ENCODE data around the gene MSRB1.

- no peak for TF ChIP-seq POLR2A (IDR thresholded peaks at IDR 0.05; ENCODE audit: control extremely low read depth in 1 of 2, low read depth in 2 of 2, low read length in 2 of 2)
- TF ChIP-seq NRF1 (IDR thresholded peaks at IDR 0.05; ENCODE audit: low read depth, low read length) = no peak
- no peak for TF ChIP-seq CTCF (IDR thresholded peaks at IDR 0.05; ENCODE audit: control extremely low read depth in 1 of 3, insufficient read depth in 1 of 3, low read depth in 1 of 3, low read length in 3 of 3)
- no peak for TF ChIP-seq EZH2 (IDR thresholded peaks at IDR 0.05; ENCODE audit: low read depth, low read length, severe bottlenecking)
- no peak for TF ChIP-seq TAF7 (optimal IDR thresholded peaks at IDR 0.05; ENCODE audit: borderline replicate concordance, low read depth, low read length)
- TF ChIP-seq CBX5 (IDR thresholded peaks at IDR 0.05; ENCODE audit: low read depth, low read length) = no peak
- TF ChIP-seq SUZ12 (IDR thresholded peaks at IDR 0.05; ENCODE audit: low read length) = no peak
- no peak for TF ChIP-seq SP1 (IDR thresholded peaks at IDR 0.05; ENCODE audit: low read depth, low read length)
- TF ChIP-seq SAP30 (IDR thresholded peaks at IDR 0.05; ENCODE audit: insufficient read depth, insufficient replicate concordance, low read length) = no peak
- no peak for TF ChIP-seq CEBPB (IDR thresholded peaks at IDR 0.05; ENCODE audit: low read depth, low read length)
- no peak for TF ChIP-seq HDAC2 (IDR thresholded peaks at IDR 0.05; ENCODE audit: borderline replicate concordance in 1 of 2, low read depth in 2 of 2, low read length in 2 of 2)
- no peak for TF ChIP-seq CREB1 (IDR thresholded peaks at IDR 0.05)
Measured at GRCh38 chr16:1914084-1914608, 28.9 kb downstream of the MSRB1 start.

All from H1 (cell line).